ENCODE data around the gene OR5L1. TPM values are rescaled to one million over a fixed set of nuclear protein-coding genes. Genes with fewer than 3 reads are reported as not detected.

OR5L1 gene
- total RNA-seq, 1 donor from 2014 or later = not detected

DNA sequence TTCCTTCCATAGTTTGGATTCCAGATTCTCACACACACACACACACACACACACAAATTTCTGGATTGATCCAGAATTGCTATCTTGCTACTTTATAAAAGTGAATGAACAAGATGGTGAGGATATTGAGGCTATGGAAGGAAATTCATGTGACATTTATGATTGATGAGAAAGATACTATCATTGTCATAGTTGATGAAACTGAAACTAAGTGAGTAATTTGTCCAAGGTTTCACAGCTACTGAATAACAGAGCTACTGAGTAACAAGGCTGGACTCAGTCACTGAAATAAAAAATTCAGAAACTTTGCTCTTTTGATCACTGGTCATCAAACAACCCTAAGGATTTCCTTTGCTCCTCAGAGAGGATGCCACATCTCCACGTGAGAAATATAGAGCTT, 43.5 kb downstream of the OR5L1 start:
- TF ChIP-seq, protein P1, sequence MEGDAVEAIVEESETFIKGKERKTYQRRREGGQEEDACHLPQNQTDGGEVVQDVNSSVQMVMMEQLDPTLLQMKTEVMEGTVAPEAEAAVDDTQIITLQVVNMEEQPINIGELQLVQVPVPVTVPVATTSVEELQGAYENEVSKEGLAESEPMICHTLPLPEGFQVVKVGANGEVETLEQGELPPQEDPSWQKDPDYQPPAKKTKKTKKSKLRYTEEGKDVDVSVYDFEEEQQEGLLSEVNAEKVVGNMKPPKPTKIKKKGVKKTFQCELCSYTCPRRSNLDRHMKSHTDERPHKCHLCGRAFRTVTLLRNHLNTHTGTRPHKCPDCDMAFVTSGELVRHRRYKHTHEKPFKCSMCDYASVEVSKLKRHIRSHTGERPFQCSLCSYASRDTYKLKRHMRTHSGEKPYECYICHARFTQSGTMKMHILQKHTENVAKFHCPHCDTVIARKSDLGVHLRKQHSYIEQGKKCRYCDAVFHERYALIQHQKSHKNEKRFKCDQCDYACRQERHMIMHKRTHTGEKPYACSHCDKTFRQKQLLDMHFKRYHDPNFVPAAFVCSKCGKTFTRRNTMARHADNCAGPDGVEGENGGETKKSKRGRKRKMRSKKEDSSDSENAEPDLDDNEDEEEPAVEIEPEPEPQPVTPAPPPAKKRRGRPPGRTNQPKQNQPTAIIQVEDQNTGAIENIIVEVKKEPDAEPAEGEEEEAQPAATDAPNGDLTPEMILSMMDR (conservative IDR thresholded peaks at IDR 0.05) = no peak
- Mint-ChIP-seq H3K27me3 (no peaks in the 10 kb centered on the region), H3K4me3 (no peak overlapping the region), H3K36me3 (no peaks in the 10 kb centered on the region), H3K9me3 (no peaks in the 10 kb centered on the region), H3K27ac (no peak overlapping the region), H3K4me1 (ENCODE audit: unreplicated experiment) (no peaks in the 10 kb centered on the region)
- DNase-seq (ENCODE audit: extremely low spot score, unreplicated experiment) = no peak

Other genes with a start within 250 kb of the OR5L1 start
- gene OR4C16, start 239.2 kb upstream of the OR5L1 start, total RNA-seq (ENCODE audit: low replicate concordance) = not detected in 2 replicates
- not detected in 2 replicates for gene OR4C11, start 203.7 kb upstream of the OR5L1 start, total RNA-seq (ENCODE audit: low replicate concordance)
- gene OR4P4, start 176.3 kb upstream of the OR5L1 start, total RNA-seq (ENCODE audit: low replicate concordance) = not detected in 2 replicates
- gene OR4S2, start 163.0 kb upstream of the OR5L1 start, total RNA-seq (ENCODE audit: low replicate concordance) = not detected in 2 replicates
- not detected in 2 replicates for gene OR4C6, start 149.2 kb upstream of the OR5L1 start, total RNA-seq (ENCODE audit: low replicate concordance)
- not detected in 2 replicates for gene OR5D13, start 37.9 kb upstream of the OR5L1 start, total RNA-seq (ENCODE audit: low replicate concordance)
- gene OR5D14, start 15.8 kb upstream of the OR5L1 start, total RNA-seq (ENCODE audit: low replicate concordance) = not detected in 2 replicates
- not detected in 2 replicates for gene OR5D18, start 8.3 kb downstream of the OR5L1 start, total RNA-seq (ENCODE audit: low replicate concordance)
- not detected in 2 replicates for gene OR5L2, start 15.9 kb downstream of the OR5L1 start, total RNA-seq (ENCODE audit: low replicate concordance)
- gene OR5D16, start 27.4 kb downstream of the OR5L1 start, total RNA-seq (ENCODE audit: low replicate concordance) = not detected in 2 replicates
- gene TRIM51, start 71.9 kb downstream of the OR5L1 start, total RNA-seq (ENCODE audit: low replicate concordance) = not detected in 2 replicates
- gene OR5W2, start 103.2 kb downstream of the OR5L1 start, total RNA-seq (ENCODE audit: low replicate concordance) = not detected in 2 replicates
- gene OR5I1, start 125.0 kb downstream of the OR5L1 start, total RNA-seq (ENCODE audit: low replicate concordance) = not detected in 2 replicates
- gene OR10AG1, start 158.6 kb downstream of the OR5L1 start, total RNA-seq (ENCODE audit: low replicate concordance) = not detected in 2 replicates
- not detected in 2 replicates for gene OR5F1, start 183.3 kb downstream of the OR5L1 start, total RNA-seq (ENCODE audit: low replicate concordance)
- not detected in 2 replicates for gene OR5AS1, start 216.3 kb downstream of the OR5L1 start, total RNA-seq (ENCODE audit: low replicate concordance)